ENCODE results near the gene KIAA0319L. TPM values are rescaled to one million over a fixed set of nuclear protein-coding genes. Genes with fewer than 3 reads are reported as not detected.
"Not testable (repeated sequence)": the region's sequence is repeated elsewhere in the genome, so short reads cannot be mapped to it uniquely, and the experiment has no call there.

KIAA0319L gene
- total RNA-seq, 1 donor, result 63.0 TPM

- TF ChIP-seq CTCF (IDR thresholded peaks at IDR 0.05; ENCODE audit: insufficient read depth, low read depth, low read length), result no peak
- H3K4me3 ChIP-seq (ENCODE audit: low read depth, low read length), result no peak overlapping the region
- DNase-seq (ENCODE audit: low read depth), result no peak
These were observed 34.0 kb upstream of the KIAA0319L start for GRCh38 chr1:35591211-35591610.

- H3K4me3 ChIP-seq (ENCODE audit: low read depth, low read length), result no peak overlapping the region
- no peak for DNase-seq (ENCODE audit: low read depth)
- no peak for TF ChIP-seq CTCF (IDR thresholded peaks at IDR 0.05; ENCODE audit: insufficient read depth, low read depth, low read length)
These were observed 33.4 kb upstream of the KIAA0319L start for GRCh38 chr1:35590476-35591040.

GRCh38 chr1:35589516-35590427, 32.6 kb upstream of the KIAA0319L start:
- no peak for DNase-seq (ENCODE audit: low read depth)
- H3K4me3 ChIP-seq (ENCODE audit: low read depth, low read length), result no peak overlapping the region
- no peak for TF ChIP-seq CTCF (IDR thresholded peaks at IDR 0.05; ENCODE audit: insufficient read depth, low read depth, low read length)

GRCh38 chr1:35588197-35588910, 31.2 kb upstream of the KIAA0319L start:
- no peak overlapping the region for H3K4me3 ChIP-seq (ENCODE audit: low read depth, low read length)
- no peak for DNase-seq (ENCODE audit: low read depth)
- TF ChIP-seq CTCF (IDR thresholded peaks at IDR 0.05; ENCODE audit: insufficient read depth, low read depth, low read length), result no peak

GRCh38 chr1:35587736-35588135, 30.5 kb upstream of the KIAA0319L start:
- TF ChIP-seq CTCF (IDR thresholded peaks at IDR 0.05; ENCODE audit: insufficient read depth, low read depth, low read length), result no peak
- DNase-seq (ENCODE audit: low read depth), result no peak
- no peak overlapping the region for H3K4me3 ChIP-seq (ENCODE audit: low read depth, low read length)

- no peak for TF ChIP-seq CTCF (IDR thresholded peaks at IDR 0.05; ENCODE audit: insufficient read depth, low read depth, low read length)
- no peak overlapping the region for H3K4me3 ChIP-seq (ENCODE audit: low read depth, low read length)
- DNase-seq (ENCODE audit: low read depth), result no peak
These were observed 29.6 kb upstream of the KIAA0319L start for GRCh38 chr1:35586808-35587207.

GRCh38 chr1:35585805-35586204, 28.6 kb upstream of the KIAA0319L start:
- not testable (repeated sequence) for H3K4me3 ChIP-seq (ENCODE audit: low read depth, low read length); DNase-seq (ENCODE audit: low read depth)

Measured in fibroblast of villous mesenchyme (primary cell).